HL-60/S4 treated with retinoic acid at 250 ng/mL for 4 days and 3 days (cell line): ENCODE data around the gene YPEL2.

ENCODE experiments used
- in situ Hi-C: fragments of 300-500 bp; cut with MboI; formaldehyde crosslinking; loops from 2 replicates; pipeline ENCODE4 v1.7.0; 2022; ENCODE audit warnings: low sequenced_read_pairs

The YPEL2 gene

GRCh38 chr17:59355702-59356325 is 24.4 kb downstream of the YPEL2 start:
- in situ Hi-C loops = no loop called here

- in situ Hi-C loops = no loop called here
Observed at GRCh38 chr17:59356543-59357218, 25.2 kb downstream of the YPEL2 start.

- in situ Hi-C loops = no loop called here
Observed at GRCh38 chr17:59357219-59357697, 25.8 kb downstream of the YPEL2 start.

GRCh38 chr17:59357929-59358328 is 26.5 kb downstream of the YPEL2 start:
- in situ Hi-C loops = no loop called here

- in situ Hi-C loops = no loop called here
Observed at GRCh38 chr17:59361386-59361785, 29.9 kb downstream of the YPEL2 start.

GRCh38 chr17:59361916-59362810 is 30.7 kb downstream of the YPEL2 start:
- in situ Hi-C loops = no loop called here

- in situ Hi-C loops = no loop called here
Observed at GRCh38 chr17:59362811-59363205, 31.4 kb downstream of the YPEL2 start.

GRCh38 chr17:59365383-59365981 is 34.0 kb downstream of the YPEL2 start:
- in situ Hi-C loops = no loop called here

- in situ Hi-C loops = no loop called here
Observed at GRCh38 chr17:59366040-59366757, 34.7 kb downstream of the YPEL2 start.

GRCh38 chr17:59366773-59367656 is 35.6 kb downstream of the YPEL2 start:
- in situ Hi-C loops = no loop called here

GRCh38 chr17:59367657-59368045 is 36.2 kb downstream of the YPEL2 start:
- in situ Hi-C loops = no loop called here

GRCh38 chr17:59368218-59368857 is 36.9 kb downstream of the YPEL2 start:
- in situ Hi-C loops = no loop called here

GRCh38 chr17:59369031-59369975 is 37.8 kb downstream of the YPEL2 start:
- in situ Hi-C loops = no loop called here

GRCh38 chr17:59370593-59371299 is 39.3 kb downstream of the YPEL2 start:
- in situ Hi-C loops = no loop called here

- in situ Hi-C loops = no loop called here
Observed at GRCh38 chr17:59371416-59372100, 40.1 kb downstream of the YPEL2 start.

- in situ Hi-C loops = no loop called here
Observed at GRCh38 chr17:59372138-59372751, 40.8 kb downstream of the YPEL2 start.
